Measurements from ENCODE around the gene TXNDC17. TPM values are rescaled to one million over a fixed set of nuclear protein-coding genes. Genes with fewer than 3 reads are reported as not detected.

TXNDC17 gene
- total and polyA plus RNA-seq, 2 of the 8 experiments (the other 6 are each of a cell fraction or from before 2014, with no cell fraction given) = 182 to 410 TPM

- Histone ChIP-seq H3K79me2 (ENCODE audit: control insufficient read depth in 1 of 2, insufficient read depth in 2 of 2, low read length in 2 of 2) (no peaks in the 10 kb centered on the region), H3K4me1 (replicated peaks in 1 of 4; ENCODE audit: control insufficient read depth in 3 of 4, insufficient read depth in 4 of 4, low read length in 3 of 4) (peaks cover 0 to 2% (median 1%) of the 10 kb centered on the region in 4 experiments; a peak in 1 of 7 replicates), H2BK20ac (ENCODE audit: low read length) (no peak overlapping the region), H3K23ac (ENCODE audit: insufficient read length) (no peak overlapping the region), H2BK5ac (ENCODE audit: low read depth, low read length) (no peak overlapping the region), H4K91ac (replicated peaks; ENCODE audit: insufficient read length, low read length) (no peak overlapping the region), H2BK12ac (ENCODE audit: low read depth, low read length) (no peak overlapping the region), H3K23me2 (ENCODE audit: low read depth, low read length) (no peaks in the 10 kb centered on the region), H3K9me3 (ENCODE audit: insufficient read depth in 2 of 2, low read depth in 1 of 2, low read length in 1 of 2) (no peaks in the 10 kb centered on the region), H2AK5ac (ENCODE audit: low read depth, low read length) (no peak overlapping the region), H3K79me1 (ENCODE audit: low read depth, low read length) (no peaks in the 10 kb centered on the region), H3K4ac (replicated peaks; ENCODE audit: insufficient read length, low read depth, low read length) (no peak overlapping the region), H3K4me3 (ENCODE audit: extremely low read depth in 1 of 4, insufficient read depth in 2 of 4, low read depth in 3 of 4, low read length in 4 of 4) (no peak overlapping the region), H3K18ac (ENCODE audit: extremely low read depth, low read length) (no peak overlapping the region), H3K56ac (replicated peaks; ENCODE audit: insufficient read length, low read depth, low read length) (no peak overlapping the region), H2BK15ac (ENCODE audit: low read length) (no peak overlapping the region), H3K14ac (ENCODE audit: insufficient read length) (no peak overlapping the region), H4K20me1 (replicated peaks in 1 of 2; ENCODE audit: control insufficient read depth in 1 of 2, insufficient read depth in 2 of 2, low read length in 2 of 2) (peaks cover 0 to 2% of the 10 kb centered on the region in 2 experiments), H3K9ac (replicated peaks in 1 of 4; ENCODE audit: extremely low read depth in 1 of 4, low read depth in 3 of 4, low read length in 3 of 4) (no peak overlapping the region), H4K5ac (ENCODE audit: insufficient read length, low read depth, low read length) (no peak overlapping the region), H2AFZ (ENCODE audit: low read length) (no peak overlapping the region), H4K8ac (ENCODE audit: extremely low read depth, insufficient read depth, low read length) (no peak overlapping the region; the same call in 1 of the 2 replicates), H3K4me2 (ENCODE audit: insufficient read depth in 1 of 2, low read depth in 2 of 2, low read length in 2 of 2) (no peak overlapping the region), H3K36me3 (ENCODE audit: control insufficient read depth in 2 of 4, insufficient read depth in 4 of 4, low read length in 3 of 4) (no peaks in the 10 kb centered on the region), H3K27ac (ENCODE audit: low read depth, low read length) (no peak overlapping the region), H2BK120ac (replicated peaks; ENCODE audit: low read depth, low read length) (no peak overlapping the region), H3K27me3 (replicated peaks in 1 of 4; ENCODE audit: control insufficient read depth in 3 of 4, extremely low read depth in 1 of 4, insufficient read depth in 3 of 4, low read length in 3 of 4) (peaks cover 0 to 6% (median 4%) of the 10 kb centered on the region in 4 experiments; a peak in 2 of 7 replicates)
- ChIA-PET CTCF (ENCODE audit: partially characterized antibody) (interaction anchor here (0.8 to 4.8 kb wide), 15 partner anchors 10 to 354 kb away, joined by 3 to 41 read pairs (median 5); partner anchors contain the start of gene SLC13A5), POLR2A (ENCODE audit: partially characterized antibody) (no interaction called here)
- FAIRE-seq = no peak
- 81% methylated on average over 6 of the region's 6 CpGs; no CpG with 5 or more reads in 1 of the 2 experiments for WGBS, 2 experiments (ENCODE audit: extremely low coverage in 1 of 2, insufficient coverage in 1 of 2, insufficient read length in 1 of 2, insufficient replicate concordance in 2 of 2, low coverage in 1 of 2, low lambda C conversion rate in 2 of 2, missing lambda C conversion rate in 1 of 2)
- DNase-seq (ENCODE audit: low read depth in 1 of 2, low spot score in 2 of 2) = no peak
- no peak for TF ChIP-seq SIRT6 (IDR thresholded peaks at IDR 0.05; ENCODE audit: low read length)
- no peak for TF ChIP-seq RBBP5 (IDR thresholded peaks at IDR 0.05; ENCODE audit: borderline replicate concordance, low read depth, low read length)
- TF ChIP-seq GABPA (IDR thresholded peaks at IDR 0.05; ENCODE audit: borderline replicate concordance, insufficient read depth, low read length) = no peak
- no peak for TF ChIP-seq NRF1 (IDR thresholded peaks at IDR 0.05; ENCODE audit: low read depth, low read length)
- TF ChIP-seq CEBPB (IDR thresholded peaks at IDR 0.05; ENCODE audit: low read depth, low read length) = no peak
- no peak for TF ChIP-seq PHF8 (conservative IDR thresholded peaks at IDR 0.05; ENCODE audit: low read depth, low read length)
- no peak for TF ChIP-seq BCL11A (IDR thresholded peaks at IDR 0.05; ENCODE audit: low read depth in 2 of 2, low read length in 2 of 2)
- TF ChIP-seq JUND (IDR thresholded peaks at IDR 0.05; ENCODE audit: low read length) = no peak
These were observed 26.7 kb downstream of the TXNDC17 start for GRCh38 chr17:6667516-6667915.
